ENCODE measurements around the gene PPP1R13B. TPM values are rescaled to one million over a fixed set of nuclear protein-coding genes. Genes with fewer than 3 reads are reported as not detected.
A peak's percentile ranks its signal among the peaks of the same experiment; 100 is the strongest.

PPP1R13B gene
- total RNA-seq, 2 donors from 2014 or later: 17.8 to 29.6 TPM

DNA sequence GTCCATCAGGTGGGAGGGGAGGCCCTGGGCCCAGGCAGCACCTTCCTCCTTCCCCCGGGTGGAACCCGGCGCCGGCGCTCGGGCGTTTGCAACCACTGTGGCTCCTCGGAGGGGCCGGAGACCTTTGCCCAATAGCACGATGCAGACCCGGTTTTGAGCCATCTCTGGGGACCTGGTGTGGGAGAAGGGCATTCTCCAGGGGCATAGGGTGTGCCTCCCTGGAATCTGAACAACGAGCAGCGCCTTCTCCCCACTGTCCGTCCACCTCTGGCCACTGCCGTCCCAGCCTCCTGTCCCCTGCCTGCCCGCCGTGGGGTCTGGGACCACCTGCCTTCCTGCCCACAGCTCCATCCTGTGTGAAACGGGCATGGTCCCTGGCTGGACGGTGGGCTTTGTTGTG, 119.2 kb downstream of the PPP1R13B start:
- DNase-seq (ENCODE audit: low spot score): no peak
- intact Hi-C loops (cut with DNase I): loop anchor here in 1 of 2 donors (1.0 kb wide), 1 partner anchor 33 kb away; no protein-coding TSS in a partner anchor

DNA sequence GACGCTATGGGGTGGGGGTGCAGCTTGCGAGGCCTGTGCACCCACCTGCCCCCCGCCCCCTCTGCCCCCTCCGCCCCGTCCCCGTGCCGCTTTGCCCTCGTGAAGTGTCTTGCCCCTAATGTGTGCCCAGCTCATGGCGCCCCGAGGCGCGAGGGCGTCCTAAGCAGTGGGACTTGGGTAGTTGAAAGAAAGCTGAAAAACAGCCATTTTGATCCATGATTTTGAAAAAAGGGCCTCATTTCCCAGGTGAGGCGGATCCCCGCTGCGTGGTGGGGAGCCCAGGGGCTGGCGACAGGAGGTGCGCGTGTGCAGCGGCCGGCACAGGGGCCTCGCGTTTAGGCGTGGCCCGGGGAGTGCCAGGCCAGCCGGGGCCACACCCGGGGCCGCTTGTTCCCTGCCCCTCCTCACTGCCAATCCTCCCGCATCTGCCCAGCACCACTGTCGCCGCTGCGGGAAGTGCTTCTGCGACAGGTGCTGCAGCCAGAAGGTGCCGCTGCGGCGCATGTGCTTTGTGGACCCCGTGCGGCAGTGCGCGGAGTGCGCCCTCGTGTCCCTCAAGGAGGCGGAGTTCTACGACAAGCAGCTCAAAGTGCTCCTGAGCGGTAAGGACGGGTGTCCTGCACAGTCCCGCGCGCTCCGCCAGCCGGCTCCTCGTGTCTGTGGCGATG, 119.9 kb downstream of the PPP1R13B start:
- intact Hi-C loops (cut with DNase I): no loop called here

DNA sequence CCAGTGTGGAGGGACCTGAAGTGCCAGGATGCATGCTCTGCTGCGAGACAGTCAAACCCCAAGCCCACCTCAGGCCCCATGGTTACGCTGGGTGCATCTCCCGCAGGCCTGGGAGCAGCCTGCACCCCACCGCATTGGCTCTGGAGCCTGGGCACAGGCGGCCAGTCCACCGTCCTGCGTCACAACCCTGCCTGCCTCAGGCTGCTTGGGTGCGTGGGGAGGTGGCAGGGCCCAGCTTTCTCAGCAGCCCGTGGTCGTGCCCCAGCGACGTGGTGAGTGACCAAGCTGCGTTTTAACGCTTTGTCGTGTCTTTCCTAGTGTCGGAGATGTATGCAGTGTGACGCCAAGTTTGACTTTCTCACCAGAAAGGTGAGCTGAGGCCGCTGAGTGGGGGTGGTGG, 120.9 kb downstream of the PPP1R13B start:
- no peak for DNase-seq (ENCODE audit: low spot score)
- intact Hi-C loops (cut with DNase I): no loop called here

More for the DNA sequence above, 119.9 kb downstream of the PPP1R13B start:
- no peak for DNase-seq (ENCODE audit: low spot score)

DNA sequence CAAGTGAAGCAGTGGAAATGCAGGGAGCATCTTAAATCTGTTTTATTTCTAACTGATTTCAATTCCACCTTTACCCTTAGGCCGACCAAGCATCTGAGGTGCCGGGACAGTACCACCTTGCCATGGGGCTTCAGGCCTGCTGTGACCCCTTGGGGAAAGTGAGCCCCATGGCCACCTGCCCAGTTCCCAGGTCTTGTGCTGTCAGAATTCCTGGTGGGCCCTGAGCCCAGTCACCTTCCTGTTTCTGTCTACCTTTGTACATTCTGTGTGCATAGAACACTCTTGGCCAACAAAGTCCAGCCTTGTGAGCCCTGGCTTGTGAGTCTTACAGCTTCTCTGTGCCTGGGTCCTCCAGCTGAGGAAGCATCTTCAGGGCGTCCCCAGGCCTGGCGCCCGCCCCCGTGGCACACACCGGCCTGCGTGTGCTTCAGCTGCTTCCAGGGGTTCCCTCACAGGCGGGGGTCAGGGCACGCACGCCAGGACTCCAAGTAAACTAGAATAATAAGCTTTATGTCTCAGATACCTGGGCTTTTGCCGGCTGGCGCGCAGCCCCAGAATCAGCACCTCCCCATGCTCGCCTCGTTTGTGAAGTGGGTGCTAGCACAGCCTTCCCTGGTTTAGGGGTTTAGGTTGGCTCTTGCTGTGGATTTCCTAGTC, 121.5 kb downstream of the PPP1R13B start:
- DNase-seq (ENCODE audit: low spot score): no peak
- intact Hi-C loops (cut with DNase I): no loop called here

DNA sequence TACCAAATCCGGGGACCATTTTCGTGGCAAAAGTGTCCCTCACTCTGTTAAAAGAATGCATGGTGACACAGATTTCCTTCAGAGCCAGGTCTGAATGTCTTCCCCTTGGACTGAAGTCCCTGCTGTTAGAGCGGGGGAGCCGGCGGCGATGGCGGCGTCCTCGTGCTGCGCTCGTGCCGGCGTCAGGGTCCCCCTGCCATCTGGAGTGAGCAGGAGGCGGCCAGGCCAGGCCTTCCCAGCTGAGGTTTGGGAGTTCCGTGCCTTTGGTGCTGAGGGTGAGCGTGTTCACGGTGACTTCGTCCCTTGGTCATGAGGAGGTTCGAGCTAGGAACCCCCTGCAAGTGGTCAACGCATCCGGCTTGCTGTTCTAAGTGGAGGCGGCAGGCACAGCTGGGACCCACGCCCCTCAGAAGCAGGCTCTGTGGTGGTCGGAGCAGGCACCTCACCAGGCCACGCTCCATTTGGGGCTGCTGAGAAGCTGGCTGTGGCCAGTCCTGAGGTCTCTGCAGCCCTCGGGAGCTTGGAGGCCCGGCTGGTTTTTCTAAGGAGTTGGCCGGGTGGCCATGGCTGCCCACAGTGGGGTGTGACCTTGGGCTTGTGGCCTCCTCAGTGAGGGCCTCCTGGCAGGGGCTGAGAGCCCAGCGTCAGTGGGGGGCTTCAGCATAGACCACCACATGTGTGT, 122.2 kb downstream of the PPP1R13B start:
- DNase-seq (ENCODE audit: low spot score): no peak
- intact Hi-C loops (cut with DNase I): no loop called here

DNA sequence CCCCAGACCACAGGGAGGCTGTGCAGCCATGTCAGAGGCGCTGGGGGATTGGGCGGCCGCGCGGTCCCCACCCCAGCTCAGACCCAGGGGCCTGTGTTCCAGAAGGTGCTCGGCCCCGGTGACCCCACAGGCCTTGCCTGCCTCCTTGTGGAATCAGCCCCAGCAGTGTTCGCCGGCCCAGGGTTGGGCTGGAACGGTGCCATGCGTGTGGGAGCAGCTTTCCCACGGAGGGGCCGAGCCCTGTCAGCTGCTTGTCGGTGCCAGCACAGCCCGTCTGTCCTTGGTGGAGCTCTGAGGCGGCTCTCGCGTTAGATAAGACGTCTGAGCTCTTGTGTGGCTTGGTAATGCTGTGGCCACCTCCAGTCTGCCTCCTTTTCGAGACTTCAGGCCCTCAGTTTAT, 123.3 kb downstream of the PPP1R13B start:
- peak; percentile 94 for DNase-seq (ENCODE audit: low spot score)
- intact Hi-C loops (cut with DNase I): no loop called here

DNA sequence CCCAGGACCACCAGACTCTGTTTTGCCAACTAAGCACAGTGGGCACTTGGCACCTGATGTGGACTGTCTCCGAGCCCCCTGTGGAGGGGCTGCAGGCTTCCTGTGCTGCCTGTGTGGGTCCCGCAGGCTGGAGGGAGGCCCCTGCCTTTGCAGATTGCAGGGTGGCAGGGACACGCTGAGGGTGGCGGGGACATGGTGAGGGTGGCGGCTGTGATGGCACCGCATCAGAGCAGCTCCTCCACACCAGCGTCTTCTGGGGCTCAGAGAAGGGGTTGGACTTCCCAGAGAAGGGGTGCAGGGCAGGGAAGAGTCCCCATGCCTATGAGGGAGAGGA, 123.7 kb downstream of the PPP1R13B start:
- intact Hi-C loops (cut with DNase I): no loop called here
- no peak for DNase-seq (ENCODE audit: low spot score)

DNA sequence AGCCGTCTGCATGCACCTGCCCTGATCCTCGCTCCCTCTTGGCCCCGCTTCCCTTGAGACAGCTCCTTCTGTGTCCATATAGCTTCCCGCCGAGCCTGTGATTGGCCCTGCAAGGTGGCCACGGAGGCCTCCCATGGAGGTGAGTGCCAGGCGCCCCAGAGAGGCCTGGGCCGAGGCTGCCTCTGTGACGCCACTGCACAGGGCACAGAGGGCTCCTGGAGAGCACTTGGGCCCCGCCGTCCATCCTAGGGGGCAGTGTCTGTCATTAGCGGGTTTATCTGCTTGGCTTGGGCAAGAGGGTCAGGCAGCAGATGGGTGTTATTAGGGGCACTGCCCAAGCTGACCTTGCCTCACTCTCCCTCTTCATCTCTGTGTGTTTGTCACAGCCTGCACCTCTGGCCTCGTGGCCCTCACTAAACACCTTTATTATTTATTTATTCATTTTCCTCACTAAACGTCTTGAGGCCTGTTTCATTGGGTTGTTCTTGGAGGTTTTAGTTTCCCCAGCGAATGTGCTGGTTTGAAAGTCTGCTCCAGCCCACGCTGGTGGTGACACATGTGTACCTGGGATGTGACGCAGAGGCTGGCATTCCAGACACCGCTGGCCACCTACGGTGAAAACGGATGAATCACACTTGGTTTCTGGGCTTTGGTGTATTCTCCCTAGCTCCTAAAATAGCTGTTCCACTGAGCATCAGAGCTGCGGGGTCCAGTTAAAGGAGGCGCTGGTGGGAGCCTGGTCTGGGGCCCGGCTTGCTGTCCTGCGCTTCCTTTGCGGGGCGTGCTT, 125.8 kb downstream of the PPP1R13B start:
- intact Hi-C loops (cut with DNase I): no loop called here
- DNase-seq (ENCODE audit: low spot score): no peak

DNA sequence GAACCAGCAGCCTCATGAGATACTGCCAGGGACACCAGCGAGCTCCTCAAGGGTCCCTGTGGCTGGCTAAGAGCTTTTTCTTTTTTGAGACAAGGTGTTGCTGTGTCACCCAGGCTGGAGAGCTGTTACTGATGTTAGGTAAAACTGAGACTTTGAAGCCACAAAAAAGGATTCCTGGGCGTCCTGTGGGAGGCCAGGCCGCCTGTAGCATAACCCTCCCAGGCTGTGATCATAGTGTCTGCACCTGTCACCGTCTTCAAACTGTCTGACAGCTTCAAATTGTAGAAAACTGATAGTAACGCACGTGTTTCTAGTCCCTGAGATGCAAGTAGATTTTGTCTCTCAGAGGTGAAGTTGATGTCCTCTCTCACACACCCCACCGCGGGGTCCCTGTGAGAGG, 127.6 kb downstream of the PPP1R13B start:
- no peak for DNase-seq (ENCODE audit: low spot score)
- intact Hi-C loops (cut with DNase I): no loop called here

DNA sequence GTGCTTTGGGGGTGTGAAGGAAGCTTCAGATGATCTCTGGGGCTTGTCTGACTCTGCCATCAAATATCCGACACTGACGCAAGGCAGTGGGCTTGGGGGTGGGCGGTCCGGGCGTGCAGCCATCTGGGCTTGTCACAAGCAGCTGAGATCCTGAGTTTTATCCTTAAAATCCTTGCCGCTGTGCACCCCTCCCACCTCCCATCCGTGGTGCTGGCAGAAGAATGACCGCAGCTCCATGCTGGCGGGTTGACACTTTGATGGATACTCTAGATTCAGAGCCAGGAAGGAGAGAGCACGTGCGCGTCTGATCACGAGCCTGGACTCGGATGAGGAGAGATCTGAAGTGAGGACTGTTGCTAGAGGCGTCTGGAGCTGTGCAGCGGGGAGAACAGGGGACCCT, 128.8 kb downstream of the PPP1R13B start:
- DNase-seq (ENCODE audit: low spot score): no peak
- intact Hi-C loops (cut with DNase I): no loop called here

DNA sequence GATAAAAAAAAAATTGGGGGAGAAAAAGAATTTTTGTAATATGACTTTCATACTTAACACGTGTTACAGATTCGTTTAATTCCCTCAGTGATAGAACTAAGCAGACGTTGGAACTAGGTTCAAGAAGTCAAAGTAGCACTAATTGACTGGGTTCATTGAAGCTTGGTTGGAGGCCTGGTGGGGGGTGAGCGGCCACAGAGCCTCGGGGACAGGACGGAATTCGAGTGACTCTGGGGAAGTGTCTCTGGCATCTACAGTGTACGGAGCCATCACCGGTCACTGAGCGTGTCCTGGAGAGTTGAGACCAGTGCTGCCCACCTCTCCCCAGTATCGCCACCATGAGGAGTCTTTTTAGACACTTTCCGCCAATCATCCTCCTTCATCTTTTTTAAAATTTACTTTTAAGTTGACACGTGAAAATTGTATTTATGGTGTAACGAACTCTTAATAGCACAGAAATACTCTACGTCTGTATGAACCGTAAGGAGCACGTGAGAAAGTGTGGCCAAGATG, 130.4 kb downstream of the PPP1R13B start:
- no peak for DNase-seq (ENCODE audit: low spot score)
- intact Hi-C loops (cut with DNase I): no loop called here

DNA sequence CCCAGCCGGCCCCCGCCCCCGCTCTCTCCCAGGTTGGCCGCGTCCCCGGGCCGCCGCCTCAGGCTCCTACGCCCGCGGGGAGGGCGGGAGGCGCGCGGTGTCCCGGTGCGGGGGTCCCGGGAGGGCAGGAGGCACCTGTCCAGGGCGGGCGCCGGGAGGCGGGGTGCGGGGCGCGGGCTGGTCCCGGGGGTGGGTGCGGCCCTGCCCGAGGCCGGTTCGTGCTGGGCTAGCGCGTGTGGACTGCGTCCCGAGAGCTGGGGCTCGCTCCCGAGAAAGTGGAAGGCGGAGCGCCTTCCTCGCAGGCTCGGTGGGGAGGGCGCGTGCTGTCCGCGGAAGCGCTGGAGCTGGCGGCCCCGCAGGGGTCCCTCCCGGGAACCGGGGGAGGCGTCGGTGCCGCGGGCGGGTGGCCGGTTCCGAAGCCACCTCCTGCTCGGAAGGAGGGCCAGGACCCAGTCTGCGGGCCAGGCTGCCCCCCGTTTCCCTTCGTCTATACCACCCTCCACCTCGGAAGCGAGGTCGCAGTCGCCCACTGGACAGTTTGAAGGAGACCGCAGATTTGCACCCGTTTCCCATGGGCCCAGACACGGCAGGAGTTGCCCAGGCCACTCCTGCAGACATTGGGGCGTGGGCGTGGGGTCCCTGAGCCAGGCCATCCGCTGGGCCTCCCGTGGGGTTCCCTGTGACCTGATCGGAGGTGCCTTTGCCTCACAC, 131.1 kb downstream of the PPP1R13B start:
- intact Hi-C loops (cut with DNase I): no loop called here
- peak; percentile 87 for DNase-seq (ENCODE audit: low spot score)

DNA sequence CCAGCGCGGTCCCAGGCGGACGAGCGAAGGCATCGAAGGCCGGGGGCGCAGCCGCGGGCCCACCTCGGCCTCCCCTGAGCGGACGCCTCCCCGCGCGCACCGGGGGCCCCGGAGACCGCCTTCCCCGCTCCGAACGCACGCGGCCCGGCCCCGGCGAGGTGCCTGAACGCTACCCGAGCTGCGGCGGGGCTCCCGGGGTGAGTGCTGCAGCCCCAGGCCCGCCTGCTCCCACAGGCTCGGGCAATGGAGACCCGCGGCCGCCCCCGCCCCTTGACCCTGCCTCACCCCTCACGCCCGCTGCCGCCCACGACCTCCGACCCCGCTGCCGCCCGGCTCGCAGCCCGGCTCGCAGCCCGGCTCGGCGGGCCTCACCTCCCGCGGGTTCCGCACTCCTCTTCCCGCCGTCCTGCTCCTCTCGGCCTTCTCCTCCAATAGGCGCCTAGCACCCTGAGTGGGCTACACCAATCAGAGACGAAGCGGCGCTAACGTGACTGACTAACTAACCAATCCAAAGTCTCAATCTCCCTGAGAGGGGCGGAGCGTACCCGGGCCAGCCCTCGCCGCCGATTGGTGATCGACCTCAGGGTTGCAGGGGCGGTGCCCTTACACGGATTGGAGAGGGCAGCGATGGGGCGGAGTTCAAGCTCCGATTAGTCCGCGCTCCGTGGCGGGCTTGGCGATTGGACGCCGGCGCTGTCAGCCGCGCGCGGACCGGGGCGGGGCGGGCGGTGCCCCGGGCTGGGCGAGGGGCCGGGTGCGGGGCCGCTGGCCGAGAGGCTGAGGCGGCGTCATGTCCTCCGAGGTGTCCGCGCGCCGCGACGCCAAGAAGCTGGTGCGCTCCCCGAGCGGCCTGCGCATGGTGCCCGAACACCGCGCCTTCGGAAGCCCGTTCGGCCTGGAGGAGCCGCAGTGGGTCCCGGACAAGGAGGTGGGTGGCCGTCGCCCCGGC, 132.0 kb downstream of the PPP1R13B start, which contains the start of the genes XRCC3 and ZFYVE21:
TSS of gene XRCC3 (minus strand) at position 400 of the 949 bp plus-strand sequence. CDS start 4,364 bp downstream, outside the sequence.
TSS of gene ZFYVE21 (plus strand) at position 759 of the 949 bp plus-strand sequence. CDS start at position 791, 32 bp downstream.
- intact Hi-C loops (cut with DNase I): no loop called here
- peak; percentile 100 for DNase-seq (ENCODE audit: low spot score)

DNA sequence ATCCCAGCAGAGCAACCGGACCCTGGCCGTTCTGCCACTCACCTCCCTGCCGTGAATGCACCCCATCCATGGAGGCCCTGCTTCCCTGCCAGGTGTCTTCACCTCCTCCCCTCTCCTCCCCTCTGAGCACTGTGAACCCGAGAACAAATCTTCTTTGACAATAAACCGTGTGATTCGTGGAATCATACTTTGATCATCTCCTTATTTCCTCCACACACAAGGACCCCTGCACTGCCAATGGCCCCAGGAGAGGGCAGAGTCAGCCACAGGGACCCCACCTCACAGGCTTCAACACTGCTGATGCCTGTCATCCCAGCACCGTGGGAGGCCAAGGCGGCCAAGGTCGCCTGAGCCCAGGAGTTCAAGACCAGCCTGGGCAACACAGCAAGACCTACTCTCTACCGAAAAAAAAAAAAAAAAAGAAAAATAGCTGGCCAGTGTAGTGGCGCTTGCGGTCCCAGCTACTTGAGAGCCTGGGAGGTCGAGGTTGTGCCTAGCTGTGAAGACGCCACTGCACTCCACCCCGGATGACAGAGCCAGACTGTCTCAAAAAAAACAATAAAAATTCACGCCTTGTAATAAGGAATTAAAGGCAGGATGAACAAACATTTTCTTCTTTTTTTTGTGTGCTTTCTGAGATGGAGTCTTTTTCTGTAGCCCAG, 133.2 kb downstream of the PPP1R13B start:
- intact Hi-C loops (cut with DNase I): no loop called here
- DNase-seq (ENCODE audit: low spot score): no peak

DNA sequence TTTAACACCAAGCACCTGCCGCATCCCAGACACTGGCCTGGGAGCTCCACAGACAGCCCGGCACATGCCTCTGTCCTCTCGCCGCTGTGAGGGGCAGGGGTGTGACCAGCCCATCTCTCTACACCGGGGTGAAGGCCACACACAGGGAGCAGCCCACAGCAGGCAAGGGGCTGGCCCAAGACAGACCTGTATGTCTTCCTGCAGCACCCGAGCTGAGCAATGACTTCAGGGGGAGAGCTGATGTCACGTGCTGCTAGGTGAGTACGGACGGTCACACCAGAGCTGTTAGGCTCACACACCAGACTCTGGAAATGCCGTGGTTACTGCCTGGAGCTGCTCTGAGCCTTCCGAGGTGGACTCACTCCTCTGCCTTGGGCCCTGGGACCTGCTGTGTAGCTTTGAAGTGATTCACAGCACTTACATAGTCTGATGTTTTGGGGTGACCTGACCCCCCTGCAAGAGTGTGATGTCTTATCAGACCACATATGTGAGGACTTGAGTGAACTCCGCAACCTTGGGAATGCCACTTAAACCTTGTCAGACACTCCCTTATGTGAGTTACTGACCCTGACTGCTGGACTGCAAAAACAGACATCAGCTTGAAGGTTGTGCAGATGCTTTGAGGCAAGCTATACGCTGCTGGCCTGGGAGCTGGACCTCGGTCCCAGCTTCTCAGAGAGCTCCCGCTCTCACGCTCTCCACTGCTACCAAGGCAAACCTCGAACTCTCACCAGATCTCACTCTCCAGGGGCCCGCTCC, 133.9 kb downstream of the PPP1R13B start:
- DNase-seq (ENCODE audit: low spot score): no peak
- intact Hi-C loops (cut with DNase I): no loop called here

DNA sequence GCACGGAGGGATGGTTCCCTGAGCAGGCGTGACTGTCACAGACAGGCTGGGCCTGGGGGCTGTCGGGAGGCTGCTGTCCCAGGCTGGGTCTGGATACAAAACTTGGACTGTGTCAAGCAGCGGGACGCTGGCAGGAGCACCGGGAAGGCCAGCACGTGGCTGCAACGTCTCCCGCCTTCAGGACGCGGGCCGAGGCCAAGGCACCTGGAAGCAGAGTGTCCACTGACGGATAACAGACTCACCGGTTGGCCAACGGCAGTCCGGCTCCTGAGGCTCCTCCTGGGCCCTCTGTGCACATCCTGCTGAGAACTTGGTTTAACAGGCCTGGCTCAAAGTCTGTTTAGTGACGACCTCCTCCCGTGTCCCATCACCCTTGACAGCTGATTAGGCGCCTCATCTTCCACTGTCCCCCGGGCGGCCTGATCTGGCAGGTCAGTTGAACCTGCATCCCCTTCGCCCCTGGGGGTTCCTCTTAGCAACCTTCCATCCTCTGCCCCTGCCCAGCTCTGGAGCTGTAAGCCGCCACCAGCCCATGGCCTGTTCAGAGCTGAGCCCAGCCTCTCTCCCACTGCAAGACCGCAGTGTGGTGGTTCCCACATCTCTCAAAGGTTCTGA, 134.6 kb downstream of the PPP1R13B start:
- intact Hi-C loops (cut with DNase I): no loop called here
- DNase-seq (ENCODE audit: low spot score): no peak
